Measurements from ENCODE around the gene WDR64. TPM values are rescaled to one million over a fixed set of nuclear protein-coding genes. Genes with fewer than 3 reads are reported as not detected.
"Not testable (repeated sequence)": the region's sequence is repeated elsewhere in the genome, so short reads cannot be mapped to it uniquely, and the experiment has no call there.

Gene WDR64
- total RNA-seq, 6 experiments from 2014 or later, result not detected

DNA sequence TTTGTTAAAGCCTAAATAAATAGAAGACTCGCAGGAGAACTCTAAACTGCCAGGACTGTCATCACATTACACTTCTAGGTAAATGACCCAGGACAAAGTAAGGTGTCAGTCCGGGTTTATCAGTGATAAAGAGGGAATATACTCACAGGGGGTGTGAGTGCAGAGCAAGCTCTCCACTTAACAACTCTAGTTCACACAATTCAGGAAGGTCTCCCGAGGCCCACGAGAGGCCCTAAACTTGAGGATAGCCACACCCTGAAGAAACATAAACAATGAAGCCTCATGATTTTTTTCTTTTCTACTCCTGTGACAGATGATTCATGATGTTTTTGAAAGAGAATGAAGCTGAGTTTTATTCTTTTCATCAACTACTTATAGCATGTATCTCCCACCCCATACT lies 130.3 kb downstream of the WDR64 start:
- Mint-ChIP-seq H3K9me3 (no peaks in the 10 kb centered on the region), H3K36me3 (ENCODE audit: low read depth) (no peaks in the 10 kb centered on the region), H3K4me3 (no peak overlapping the region), H3K4me1 (ENCODE audit: low read depth) (no peaks in the 10 kb centered on the region), H3K27ac (no peak overlapping the region), H3K27me3 (ENCODE audit: insufficient read depth) (peaks cover 13% of the 10 kb centered on the region)
- no peak for TF ChIP-seq CTCF (IDR thresholded peaks at IDR 0.05)
- DNase-seq, result no peak

- H3K27me3 Mint-ChIP-seq (ENCODE audit: insufficient read depth), result peaks cover 13% of the 10 kb centered on the region
- no peak for TF ChIP-seq CTCF (IDR thresholded peaks at IDR 0.05)
- H3K4me3 Mint-ChIP-seq, result no peak overlapping the region
- H3K27ac Mint-ChIP-seq, result no peak overlapping the region
- no peaks in the 10 kb centered on the region for H3K4me1 Mint-ChIP-seq (ENCODE audit: low read depth)
- no peaks in the 10 kb centered on the region for H3K36me3 Mint-ChIP-seq (ENCODE audit: low read depth)
- DNase-seq, result no peak
- no peaks in the 10 kb centered on the region for H3K9me3 Mint-ChIP-seq
Measured at GRCh38 chr1:241787691-241788090, 135.6 kb downstream of the WDR64 start.

DNA sequence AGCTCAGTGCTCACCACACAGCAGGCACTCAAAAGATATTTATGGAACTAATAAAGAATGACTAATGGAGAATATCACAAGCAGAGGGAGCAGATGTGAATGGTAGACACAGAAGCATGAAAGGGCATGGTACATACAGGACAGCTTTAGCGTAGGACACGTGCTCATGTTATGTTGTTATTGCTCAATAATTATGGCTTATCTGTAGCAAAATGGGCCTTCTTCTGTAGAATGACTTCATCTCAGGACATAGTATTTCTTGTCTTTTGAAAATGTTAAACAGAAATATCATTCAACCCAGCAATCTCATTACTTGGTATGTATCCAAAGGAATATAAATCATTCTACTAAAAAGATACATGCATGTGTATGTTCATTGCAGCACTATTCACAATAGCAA lies 137.0 kb downstream of the WDR64 start:
- TF ChIP-seq CTCF (IDR thresholded peaks at IDR 0.05), result no peak

GRCh38 chr1:241799416-241799815 lies 147.3 kb downstream of the WDR64 start:
- Mint-ChIP-seq H3K4me1 (ENCODE audit: low read depth) (peaks cover 12% of the 10 kb centered on the region; the same call in 1 of the 2 replicates), H3K27ac (no peak overlapping the region), H3K36me3 (ENCODE audit: low read depth) (no peaks in the 10 kb centered on the region), H3K9me3 (no peaks in the 10 kb centered on the region), H3K27me3 (ENCODE audit: insufficient read depth) (peaks cover 3% of the 10 kb centered on the region), H3K4me3 (no peak overlapping the region)
- TF ChIP-seq CTCF (IDR thresholded peaks at IDR 0.05), result no peak
- peak; percentile 24 for DNase-seq

More for the DNA sequence above, 137.0 kb downstream of the WDR64 start:
- no peak for DNase-seq
- Mint-ChIP-seq H3K9me3 (no peaks in the 10 kb centered on the region), H3K27me3 (ENCODE audit: insufficient read depth) (peaks cover 10% of the 10 kb centered on the region; the same call in 1 of the 2 replicates), H3K4me3 (no peak overlapping the region), H3K4me1 (ENCODE audit: low read depth) (no peaks in the 10 kb centered on the region), H3K27ac (no peak overlapping the region), H3K36me3 (ENCODE audit: low read depth) (no peaks in the 10 kb centered on the region)

- Mint-ChIP-seq H3K27ac (no peak overlapping the region), H3K27me3 (ENCODE audit: insufficient read depth) (no peaks in the 10 kb centered on the region; the same call in none of the 2 replicates), H3K36me3 (ENCODE audit: low read depth) (no peaks in the 10 kb centered on the region), H3K4me1 (ENCODE audit: low read depth) (peaks cover 12% of the 10 kb centered on the region; the same call in 1 of the 2 replicates), H3K4me3 (no peak overlapping the region), H3K9me3 (no peaks in the 10 kb centered on the region)
- no peak for DNase-seq
- no peak for TF ChIP-seq CTCF (IDR thresholded peaks at IDR 0.05)
Measured at GRCh38 chr1:241800640-241801039, 148.6 kb downstream of the WDR64 start.

DNA sequence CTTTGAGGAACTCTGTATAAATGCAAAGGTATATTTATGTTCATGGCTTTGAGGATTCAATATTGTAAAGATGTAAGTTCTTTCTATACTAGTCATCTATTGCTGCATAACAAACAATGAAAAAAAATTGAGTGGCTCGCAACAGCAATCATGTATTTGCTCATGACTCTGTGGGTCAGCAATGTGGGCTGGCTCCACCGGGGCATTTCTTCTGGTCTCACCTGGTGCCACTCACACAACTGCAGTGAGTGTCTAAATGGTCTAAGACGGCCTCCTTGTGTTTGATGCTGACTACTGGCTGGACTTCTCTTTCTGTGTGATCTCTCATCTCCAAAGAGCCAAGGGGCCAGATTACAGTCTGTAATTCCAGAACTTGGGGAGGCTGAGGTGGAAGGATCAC lies 150.8 kb downstream of the WDR64 start:
- H3K27me3 Mint-ChIP-seq (ENCODE audit: insufficient read depth), result peaks cover 2% of the 10 kb centered on the region
- no peak for TF ChIP-seq CTCF (IDR thresholded peaks at IDR 0.05)
- peaks cover 18% of the 10 kb centered on the region; the same call in 1 of the 2 replicates for H3K4me1 Mint-ChIP-seq (ENCODE audit: low read depth)
- no peak overlapping the region for H3K27ac Mint-ChIP-seq
- no peak overlapping the region for H3K4me3 Mint-ChIP-seq
- no peak for DNase-seq
- no peaks in the 10 kb centered on the region for H3K36me3 Mint-ChIP-seq (ENCODE audit: low read depth)
- H3K9me3 Mint-ChIP-seq, result no peaks in the 10 kb centered on the region

- not testable (repeated sequence) for H3K27me3 Mint-ChIP-seq (ENCODE audit: insufficient read depth); H3K4me3 Mint-ChIP-seq; H3K9me3 Mint-ChIP-seq; H3K36me3 Mint-ChIP-seq (ENCODE audit: low read depth); DNase-seq; H3K27ac Mint-ChIP-seq
- peaks cover 18% of the 10 kb centered on the region; the same call in 1 of the 2 replicates for H3K4me1 Mint-ChIP-seq (ENCODE audit: low read depth)
Measured at GRCh38 chr1:241804706-241805105, 152.6 kb downstream of the WDR64 start.

All from HFFc6 (cell line).